Left lung (tissue), 10 donors: ENCODE results near the gene SCGN. TPM values are rescaled to one million over a fixed set of nuclear protein-coding genes. Genes with fewer than 3 reads are reported as not detected.

Experiments
- ATAC-seq: fragments of 200-7000 bp; cut with Tn5 transposase; one replicate; pipeline ENCODE4 v1.9.1; 2020; ENCODE audit warnings: moderate library complexity
- DNase-seq, 4 donors: peaks; one replicate each; pipeline ENCODE4 v3.0.0-alpha.2; 2013 to 2020
- H3K27ac ChIP-seq, 2 donors: fragments of 200-600 bp; sonication (generic) in 1 of 2; one replicate each; pipeline versions ENCODE4 v1.5.0 to v1.8.0; 2020 to 2021
- H3K27me3 ChIP-seq, 2 donors: fragments of 200-600 bp; sonication (generic) in 1 of 2; one replicate each; pipeline versions ENCODE4 v1.5.0 to v1.8.0; 2020 to 2021
- H3K36me3 ChIP-seq, 2 donors: fragments of 200-600 bp; sonication (generic) in 1 of 2; one replicate each; pipeline versions ENCODE4 v1.5.0 to v1.8.0; 2020 to 2021
- H3K4me1 ChIP-seq, 2 donors: fragments of 200-600 bp; one replicate each; pipeline ENCODE4 v1.8.0; 2021
- H3K4me3 ChIP-seq, 2 donors: fragments of 200-600 bp; sonication (generic) in 1 of 2; one replicate each; pipeline versions ENCODE4 v1.5.0 to v1.8.0; 2020 to 2021; ENCODE audit warnings: mild to moderate bottlenecking in 1 of 2
- H3K9me3 ChIP-seq, 2 donors: fragments of 200-600 bp; sonication (generic) in 1 of 2; one replicate each; pipeline versions ENCODE4 v1.5.0 to v1.8.0; 2020 to 2021
- CTCF ChIP-seq, 2 donors: fragments of 200-600 bp; sonication (generic) in 1 of 2; IDR thresholded peaks; one replicate each; pipeline versions ENCODE4 v1.5.0 to v1.8.0; 2021; ENCODE audit warnings: antibody characterized with exemption in 2 of 2
- intact Hi-C, 2 donors: fragments of 100-400 bp; cut with DNase I; formaldehyde crosslinking; loops; one replicate each; pipeline versions ENCODE4 v1.11.2 to v1.14.2; 2022
- polyA plus RNA-seq, 6 donors: library from polyadenylated mRNA; unstranded; fragments of 120-200 nt; gene quantifications; one replicate each; pipeline ENCODE4 v1.2.1, GENCODE V29; 2013; ENCODE audit not compliant: insufficient read length in 6 of 6
- total RNA-seq, 2 donors: library from RNA; stranded (reverse); fragmentation: NEBNext Ultra II Directional; extraction: Animal tissue kit (Norgen Biotek cat#: 25700); gene quantifications; one replicate each; pipeline ENCODE4 v1.2.1, GENCODE V29; 2021
- donor health status: DM: no; HTN: yes; CAD: no.
- donor health status: DM: no; HTN: no; CAD: no.

Gene SCGN
- total and polyA plus RNA-seq, 8 donors, result 1.4 to 3.0 (median 1.7) TPM; not detected in 2

GRCh38 chr6:25709761-25710160, 57.7 kb downstream of the SCGN start:
- ATAC-seq, result no peak
- Histone ChIP-seq H3K4me3 (no peak overlapping the region), H3K4me1 (no peaks in the 10 kb centered on the region), H3K27me3 (no peaks in the 10 kb centered on the region), H3K27ac (no peak overlapping the region), H3K9me3 (no peaks in the 10 kb centered on the region), H3K36me3 (no peaks in the 10 kb centered on the region)
- intact Hi-C loops, result no loop called here
- no peak for TF ChIP-seq CTCF (IDR thresholded peaks at IDR 0.05)
- no peak for DNase-seq

- Histone ChIP-seq H3K4me3 (no peak overlapping the region), H3K27me3 (no peaks in the 10 kb centered on the region), H3K4me1 (no peaks in the 10 kb centered on the region), H3K9me3 (no peaks in the 10 kb centered on the region), H3K36me3 (no peaks in the 10 kb centered on the region), H3K27ac (no peak overlapping the region)
- TF ChIP-seq CTCF (IDR thresholded peaks at IDR 0.05), result no peak
- no peak for DNase-seq
- intact Hi-C loops, result no loop called here
- ATAC-seq, result no peak
Observed at GRCh38 chr6:25710287-25710686, 58.3 kb downstream of the SCGN start.

- TF ChIP-seq CTCF (IDR thresholded peaks at IDR 0.05), result no peak
- Histone ChIP-seq H3K4me1 (no peaks in the 10 kb centered on the region), H3K27me3 (no peaks in the 10 kb centered on the region), H3K9me3 (no peaks in the 10 kb centered on the region), H3K36me3 (no peaks in the 10 kb centered on the region), H3K27ac (no peak overlapping the region), H3K4me3 (no peak overlapping the region)
- DNase-seq (no peak), ATAC-seq (no peak)
- intact Hi-C loops, result no loop called here
Observed at GRCh38 chr6:25713824-25714223, 61.8 kb downstream of the SCGN start.

GRCh38 chr6:25714765-25715164, 62.8 kb downstream of the SCGN start:
- DNase-seq (no peak), ATAC-seq (no peak)
- Histone ChIP-seq H3K4me3 (no peak overlapping the region), H3K4me1 (no peaks in the 10 kb centered on the region), H3K27ac (no peak overlapping the region), H3K27me3 (no peaks in the 10 kb centered on the region), H3K9me3 (no peaks in the 10 kb centered on the region), H3K36me3 (no peaks in the 10 kb centered on the region)
- intact Hi-C loops, result no loop called here
- no peak for TF ChIP-seq CTCF (IDR thresholded peaks at IDR 0.05)

GRCh38 chr6:25715794-25716193, 63.8 kb downstream of the SCGN start:
- no peak overlapping the region for H3K4me3 ChIP-seq
- H3K4me1 ChIP-seq, result no peaks in the 10 kb centered on the region
- DNase-seq (no peak), ATAC-seq (no peak)
- no peak overlapping the region for H3K27ac ChIP-seq
- no peaks in the 10 kb centered on the region for H3K27me3 ChIP-seq
- intact Hi-C loops, result no loop called here
- no peaks in the 10 kb centered on the region for H3K9me3 ChIP-seq
- no peaks in the 10 kb centered on the region for H3K36me3 ChIP-seq
- TF ChIP-seq CTCF (IDR thresholded peaks at IDR 0.05), result no peak
